Peyer's patch (tissue), 4 donors: ENCODE results near the gene RAB11FIP4. TPM values are rescaled to one million over a fixed set of nuclear protein-coding genes. Genes with fewer than 3 reads are reported as not detected.

ENCODE experiments used
- DNase-seq, 3 donors: peaks; one replicate each; pipeline ENCODE4 v3.0.0-alpha.2; 2017 to 2019
- H3K27ac ChIP-seq, 4 donors: fragments of 200-600 bp; sonication (generic); one replicate each; pipeline ENCODE4 v1.5.1; 2016 to 2019
- H3K27me3 ChIP-seq, 2 donors: fragments of 200-600 bp; sonication (generic); one replicate each; pipeline ENCODE4 v1.5.1; 2019
- H3K36me3 ChIP-seq, 3 donors: fragments of 200-600 bp; sonication (generic); one replicate each; pipeline ENCODE4 v1.5.1; 2016 to 2019
- H3K4me1 ChIP-seq, 4 donors: fragments of 200-600 bp; sonication (generic); one replicate each; pipeline ENCODE4 v1.5.1; 2016 to 2019
- H3K4me3 ChIP-seq, 4 donors: fragments of 200-600 bp; sonication (generic); 1 replicate in 3 of 4; 2 replicates in 1 of 4; pipeline ENCODE4 v1.5.1; 2016 to 2019; ENCODE audit warnings: mild to moderate bottlenecking in 1 of 4
- H3K9me3 ChIP-seq, 4 donors: fragments of 200-600 bp; sonication (generic); one replicate each; pipeline ENCODE4 v1.5.1; 2016 to 2019; ENCODE audit warnings: mild to moderate bottlenecking in 1 of 4
- POLR2A ChIP-seq, 2 donors: fragments of 450-650 bp; IDR thresholded peaks; one replicate each; pipeline ENCODE4 v1.5.1; 2017; ENCODE audit warnings: antibody characterized with exemption in 2 of 2, mild to moderate bottlenecking in 2 of 2, moderate library complexity in 2 of 2
- total RNA-seq, 4 donors: library from RNA; depleted of rRNA; stranded (reverse); fragments of >200 nt; gene quantifications; one replicate each; pipeline ENCODE4 v1.1.0, GENCODE V29; 2016
- TF ChIP-seq, protein P1 (sequence below), 6 experiments: fragments of 450-650 bp in 4 of 6; fragments of 200-600 bp in 2 of 6; sonication (generic) in 1 of 6; IDR thresholded peaks; one replicate each; pipeline ENCODE4 v1.5.1; 2017 to 2019; ENCODE audit warnings: antibody characterized with exemption in 6 of 6, mild to moderate bottlenecking in 3 of 6, moderate library complexity in 1 of 6

The RAB11FIP4 gene
- total RNA-seq, 4 donors from 2014 or later, result 52.8 to 69.3 (median 64.9) TPM

DNA sequence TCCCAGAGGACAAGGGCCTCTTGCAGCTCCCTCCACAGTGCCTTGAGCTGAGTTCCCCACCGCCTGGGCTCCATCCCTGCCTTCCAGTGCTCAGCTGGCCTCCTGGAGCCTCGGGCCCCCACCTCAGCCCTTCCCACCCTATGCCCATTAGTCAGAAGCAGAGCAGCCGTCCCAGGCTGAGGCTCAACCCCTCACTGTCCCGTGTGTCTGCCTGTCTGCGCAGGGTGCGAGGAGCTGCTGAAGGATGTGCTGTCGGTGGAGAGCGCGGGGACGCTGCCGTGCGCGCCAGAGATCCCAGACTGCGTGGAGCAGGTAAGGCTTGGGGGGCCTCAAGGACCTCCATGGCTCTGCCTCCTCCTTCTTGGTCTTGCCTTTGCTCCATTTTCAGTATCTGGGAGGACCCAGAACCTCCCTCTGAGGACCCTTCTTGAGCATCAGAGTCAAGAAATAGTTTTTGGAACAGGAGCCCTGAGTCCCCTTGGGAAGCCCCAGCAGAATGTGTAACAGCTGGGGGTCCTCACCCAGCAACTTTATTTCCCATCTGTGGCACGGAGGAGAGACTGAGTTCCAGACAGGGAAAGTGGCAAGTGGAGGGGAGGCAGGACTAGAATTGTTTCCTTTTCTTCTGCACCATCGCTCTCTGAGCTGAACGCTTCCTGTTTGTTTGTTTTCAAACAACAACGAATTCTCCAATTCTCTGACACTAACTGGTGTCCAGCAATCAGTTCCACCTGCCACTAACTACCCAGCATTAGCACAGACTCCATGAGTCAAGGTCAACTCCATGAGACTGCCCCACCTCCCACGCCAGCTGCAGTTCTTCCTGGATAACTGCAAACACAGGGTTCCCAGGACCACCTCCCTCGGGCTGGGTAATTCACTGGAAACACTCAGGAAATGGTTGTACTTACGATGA is 42.6 kb downstream of the RAB11FIP4 start:
- Histone ChIP-seq H3K9me3 (no peaks in the 10 kb centered on the region), H3K4me1 (peaks cover 0 to 10% (median 0%) of the 10 kb centered on the region in 4 donors), H3K27ac (no peak overlapping the region), H3K27me3 (no peaks in the 10 kb centered on the region), H3K4me3 (no peak overlapping the region), H3K36me3 (no peaks in the 10 kb centered on the region)
- no peak for DNase-seq
- no peak for TF ChIP-seq POLR2A (IDR thresholded peaks at IDR 0.05)
- TF ChIP-seq, protein P1, sequence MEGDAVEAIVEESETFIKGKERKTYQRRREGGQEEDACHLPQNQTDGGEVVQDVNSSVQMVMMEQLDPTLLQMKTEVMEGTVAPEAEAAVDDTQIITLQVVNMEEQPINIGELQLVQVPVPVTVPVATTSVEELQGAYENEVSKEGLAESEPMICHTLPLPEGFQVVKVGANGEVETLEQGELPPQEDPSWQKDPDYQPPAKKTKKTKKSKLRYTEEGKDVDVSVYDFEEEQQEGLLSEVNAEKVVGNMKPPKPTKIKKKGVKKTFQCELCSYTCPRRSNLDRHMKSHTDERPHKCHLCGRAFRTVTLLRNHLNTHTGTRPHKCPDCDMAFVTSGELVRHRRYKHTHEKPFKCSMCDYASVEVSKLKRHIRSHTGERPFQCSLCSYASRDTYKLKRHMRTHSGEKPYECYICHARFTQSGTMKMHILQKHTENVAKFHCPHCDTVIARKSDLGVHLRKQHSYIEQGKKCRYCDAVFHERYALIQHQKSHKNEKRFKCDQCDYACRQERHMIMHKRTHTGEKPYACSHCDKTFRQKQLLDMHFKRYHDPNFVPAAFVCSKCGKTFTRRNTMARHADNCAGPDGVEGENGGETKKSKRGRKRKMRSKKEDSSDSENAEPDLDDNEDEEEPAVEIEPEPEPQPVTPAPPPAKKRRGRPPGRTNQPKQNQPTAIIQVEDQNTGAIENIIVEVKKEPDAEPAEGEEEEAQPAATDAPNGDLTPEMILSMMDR (IDR thresholded peaks at IDR 0.05), result no peak

DNA sequence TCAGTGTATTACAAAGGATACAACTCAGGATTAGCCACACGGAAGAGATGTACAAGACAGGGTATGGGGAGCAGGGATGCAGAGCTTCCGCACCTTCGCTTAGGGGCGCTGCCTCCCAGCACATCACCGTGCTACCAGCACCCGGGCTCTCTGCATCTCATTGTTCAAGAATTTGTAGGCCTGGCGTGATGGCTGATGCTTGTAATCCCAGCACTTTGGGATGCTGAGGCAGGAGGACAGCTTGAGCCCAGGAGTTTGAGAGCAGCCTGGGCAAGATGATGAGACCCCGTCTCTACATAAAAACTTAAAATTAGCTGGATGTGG is 43.2 kb downstream of the RAB11FIP4 start:
- DNase-seq, result no peak
- Histone ChIP-seq H3K4me3 (no peak overlapping the region), H3K4me1 (peaks cover 0 to 10% (median 0%) of the 10 kb centered on the region in 4 donors), H3K9me3 (no peaks in the 10 kb centered on the region), H3K36me3 (no peaks in the 10 kb centered on the region), H3K27ac (no peak overlapping the region), H3K27me3 (no peaks in the 10 kb centered on the region)
- TF ChIP-seq, protein P1 (IDR thresholded peaks at IDR 0.05), result no peak
- no peak for TF ChIP-seq POLR2A (IDR thresholded peaks at IDR 0.05)

DNA sequence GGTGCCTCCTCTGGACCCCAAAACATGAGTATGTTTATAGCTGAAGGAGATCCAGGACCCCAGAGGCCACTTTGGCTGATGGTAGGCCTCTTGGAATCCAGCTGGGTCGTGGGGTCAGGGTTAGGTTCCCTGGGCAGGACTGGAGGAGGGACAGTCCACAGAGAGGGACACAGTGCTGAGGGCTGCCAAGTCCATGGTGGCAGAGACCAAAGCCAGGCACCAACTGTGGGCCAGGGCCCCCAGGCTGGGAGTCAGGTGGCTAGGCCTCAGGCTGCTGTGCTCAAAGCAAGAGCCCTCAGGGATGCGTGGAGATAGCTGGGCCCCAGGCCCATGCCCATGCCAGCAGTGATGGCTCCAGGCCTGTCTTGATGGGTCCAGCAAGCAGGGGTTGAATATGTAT is 44.1 kb downstream of the RAB11FIP4 start:
- no peaks in the 10 kb centered on the region for H3K9me3 ChIP-seq
- H3K4me3 ChIP-seq, result no peak overlapping the region
- no peak for DNase-seq
- no peaks in the 10 kb centered on the region for H3K36me3 ChIP-seq
- no peaks in the 10 kb centered on the region for H3K27me3 ChIP-seq
- no peak overlapping the region for H3K27ac ChIP-seq
- TF ChIP-seq POLR2A (IDR thresholded peaks at IDR 0.05), result no peak
- TF ChIP-seq, protein P1 (IDR thresholded peaks at IDR 0.05), result no peak
- peaks cover 0 to 10% (median 0%) of the 10 kb centered on the region in 4 donors for H3K4me1 ChIP-seq

- H3K4me1 ChIP-seq, result peaks cover 0 to 10% (median 0%) of the 10 kb centered on the region in 4 donors
- no peak for DNase-seq
- no peaks in the 10 kb centered on the region for H3K27me3 ChIP-seq
- no peaks in the 10 kb centered on the region for H3K36me3 ChIP-seq
- H3K27ac ChIP-seq, result no peak overlapping the region
- no peak for TF ChIP-seq POLR2A (IDR thresholded peaks at IDR 0.05)
- TF ChIP-seq, protein P1 (IDR thresholded peaks at IDR 0.05), result no peak
- no peaks in the 10 kb centered on the region for H3K9me3 ChIP-seq
- H3K4me3 ChIP-seq, result no peak overlapping the region
Measured at GRCh38 chr17:31437720-31438400, 46.4 kb downstream of the RAB11FIP4 start.

- no peak for DNase-seq
- Histone ChIP-seq H3K9me3 (no peaks in the 10 kb centered on the region), H3K27ac (no peak overlapping the region), H3K27me3 (no peaks in the 10 kb centered on the region), H3K4me3 (no peak overlapping the region), H3K4me1 (peaks cover 0 to 6% (median 0%) of the 10 kb centered on the region in 4 donors), H3K36me3 (no peaks in the 10 kb centered on the region)
- TF ChIP-seq, protein P1 (IDR thresholded peaks at IDR 0.05), result no peak
- no peak for TF ChIP-seq POLR2A (IDR thresholded peaks at IDR 0.05)
Measured at GRCh38 chr17:31439716-31440115, 48.2 kb downstream of the RAB11FIP4 start.
